Caki2 (cell line): ENCODE results near the gene TRPV5. TPM values are rescaled to one million over a fixed set of nuclear protein-coding genes. Genes with fewer than 3 reads are reported as not detected.
"Not testable (repeated sequence)": the region's sequence is repeated elsewhere in the genome, so short reads cannot be mapped to it uniquely, and the experiment has no call there.

Experiments used
- DNase-seq: peaks from one replicate; pipeline ENCODE4 v3.0.0-alpha.2; 2015; ENCODE audit warnings: low read depth
- in situ Hi-C: cut with HindIII; loops from 2 replicates; pipeline ENCODE4 v1.10.0; 2016; ENCODE audit warnings: low sequenced_read_pairs, low pct_unique_long_range_greater_than_20kb, mixed read lengths
- total RNA-seq: library from RNA; depleted of rRNA; stranded (reverse); fragments of >200 nt; shearing (Covaris generic); gene quantifications from 2 replicates; pipeline ENCODE4 v1.2.3, GENCODE V29; 2014; ENCODE audit warnings: low replicate concordance; rRNA removed

TRPV5 gene
- not detected in 2 replicates for total RNA-seq

DNA sequence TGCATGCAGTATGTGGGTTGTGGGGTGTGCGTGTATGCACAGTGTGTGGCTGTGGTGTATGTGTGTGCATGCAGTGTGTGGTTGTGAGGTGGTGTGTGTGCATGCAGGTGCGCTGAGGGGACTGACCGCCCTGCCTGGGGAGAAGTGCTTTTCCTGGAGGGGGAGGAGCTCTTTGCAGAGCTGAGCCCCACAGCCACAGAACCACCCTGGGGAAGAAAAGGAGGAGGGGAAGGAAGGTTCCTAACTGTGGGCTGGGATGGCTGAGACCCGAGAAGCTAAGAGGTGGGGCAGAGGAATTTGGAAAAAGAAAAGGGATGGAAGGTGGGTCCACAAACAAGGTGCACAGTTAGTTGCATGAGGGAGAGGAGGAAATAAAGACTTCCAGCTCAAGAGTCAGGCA is at the start of gene TRPV5:
Gene TRPV5, minus strand, starts transcription at position 123 of the 400 bp plus-strand sequence. CDS start 287 bp downstream, outside the sequence.
- in situ Hi-C loops = no loop called here
- DNase-seq = no peak

GRCh38 chr7:142978402-142978801 is 44.9 kb upstream of the TRPV5 start:
- in situ Hi-C loops = not testable (repeated sequence)

GRCh38 chr7:142974626-142975025 is 41.1 kb upstream of the TRPV5 start:
- no peak for DNase-seq
- in situ Hi-C loops = no loop called here

More at GRCh38 chr7:142978402-142978801, 44.9 kb upstream of the TRPV5 start:
- DNase-seq = not testable (repeated sequence)

DNA sequence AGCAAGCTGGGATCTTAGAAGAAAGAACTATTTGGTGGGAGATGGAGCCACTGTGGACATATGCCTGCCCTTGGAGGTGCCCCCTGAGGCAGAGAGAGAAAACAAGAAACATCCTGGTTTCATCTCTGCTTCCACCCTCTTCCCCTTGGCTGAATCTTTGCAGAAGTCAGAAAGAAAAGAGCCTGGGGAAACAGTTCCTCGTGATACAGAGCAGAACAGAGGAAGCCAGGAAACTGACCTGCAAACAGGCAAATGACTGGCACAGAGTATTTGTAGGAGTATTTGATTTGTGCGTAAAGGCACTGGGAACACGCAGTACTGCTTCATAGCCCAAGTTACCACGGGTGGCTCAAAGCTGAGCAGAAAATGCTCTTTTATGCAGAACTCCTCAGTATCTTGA is 35.6 kb upstream of the TRPV5 start:
- no peak for DNase-seq
- in situ Hi-C loops = no loop called here

DNA sequence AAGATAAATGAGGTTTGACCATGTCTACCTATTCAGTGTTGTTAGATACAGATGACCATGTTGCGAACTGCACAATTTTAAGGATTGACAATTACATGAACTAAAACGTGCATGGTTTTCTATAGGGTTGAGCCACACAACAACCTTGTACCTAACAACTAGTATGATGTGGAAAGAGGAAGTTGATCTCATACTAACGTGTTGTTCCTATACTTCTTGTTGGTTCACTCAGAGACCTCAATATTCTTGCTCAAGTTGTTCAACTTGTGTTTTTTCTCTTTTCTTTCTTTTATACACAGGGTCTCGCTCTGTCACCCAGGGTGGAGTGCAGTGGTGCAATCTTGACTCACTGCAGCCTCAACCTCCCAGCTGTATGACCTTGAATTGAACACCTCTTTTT is 34.7 kb upstream of the TRPV5 start:
- in situ Hi-C loops = no loop called here
- no peak for DNase-seq

DNA sequence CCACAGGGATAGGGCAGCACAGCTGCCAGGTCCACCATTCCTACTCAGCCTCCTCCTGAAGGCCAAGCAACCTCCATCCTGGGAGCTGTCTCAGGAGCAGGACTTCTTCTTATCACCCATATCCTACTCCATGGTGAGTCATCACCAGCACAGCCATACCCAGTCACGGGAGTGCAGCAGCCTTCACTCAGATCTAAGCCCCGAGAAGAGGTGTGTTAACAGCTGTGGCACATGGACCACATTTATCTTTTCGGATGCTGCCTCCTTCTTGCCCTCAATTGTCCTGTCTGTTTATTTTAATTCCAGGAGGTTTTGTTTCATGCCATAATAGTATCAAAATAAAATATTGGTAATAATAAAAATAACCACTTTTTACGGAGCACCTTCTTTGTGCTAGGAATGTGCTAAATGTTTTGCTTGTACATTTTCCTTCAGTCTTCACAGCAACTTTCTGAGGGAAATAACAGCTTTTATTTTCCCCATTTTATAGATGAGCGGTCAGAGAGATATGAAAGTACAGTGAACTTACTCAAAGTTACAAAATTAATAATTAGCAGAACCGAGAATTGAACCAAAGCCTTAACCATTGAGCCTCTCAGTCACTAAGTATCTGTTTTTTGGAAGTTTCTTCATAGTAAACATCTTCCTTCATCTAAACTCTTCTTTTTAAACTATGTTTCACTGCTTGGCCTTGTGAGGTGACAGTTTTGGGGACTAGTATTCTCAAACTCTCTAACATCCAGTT is 31.1 kb upstream of the TRPV5 start:
- DNase-seq = no peak
- in situ Hi-C loops = no loop called here

GRCh38 chr7:142963993-142964392 is 30.4 kb upstream of the TRPV5 start:
- no peak for DNase-seq
- in situ Hi-C loops = no loop called here

GRCh38 chr7:142962991-142963390 is 29.4 kb upstream of the TRPV5 start:
- in situ Hi-C loops = no loop called here
- no peak for DNase-seq

DNA sequence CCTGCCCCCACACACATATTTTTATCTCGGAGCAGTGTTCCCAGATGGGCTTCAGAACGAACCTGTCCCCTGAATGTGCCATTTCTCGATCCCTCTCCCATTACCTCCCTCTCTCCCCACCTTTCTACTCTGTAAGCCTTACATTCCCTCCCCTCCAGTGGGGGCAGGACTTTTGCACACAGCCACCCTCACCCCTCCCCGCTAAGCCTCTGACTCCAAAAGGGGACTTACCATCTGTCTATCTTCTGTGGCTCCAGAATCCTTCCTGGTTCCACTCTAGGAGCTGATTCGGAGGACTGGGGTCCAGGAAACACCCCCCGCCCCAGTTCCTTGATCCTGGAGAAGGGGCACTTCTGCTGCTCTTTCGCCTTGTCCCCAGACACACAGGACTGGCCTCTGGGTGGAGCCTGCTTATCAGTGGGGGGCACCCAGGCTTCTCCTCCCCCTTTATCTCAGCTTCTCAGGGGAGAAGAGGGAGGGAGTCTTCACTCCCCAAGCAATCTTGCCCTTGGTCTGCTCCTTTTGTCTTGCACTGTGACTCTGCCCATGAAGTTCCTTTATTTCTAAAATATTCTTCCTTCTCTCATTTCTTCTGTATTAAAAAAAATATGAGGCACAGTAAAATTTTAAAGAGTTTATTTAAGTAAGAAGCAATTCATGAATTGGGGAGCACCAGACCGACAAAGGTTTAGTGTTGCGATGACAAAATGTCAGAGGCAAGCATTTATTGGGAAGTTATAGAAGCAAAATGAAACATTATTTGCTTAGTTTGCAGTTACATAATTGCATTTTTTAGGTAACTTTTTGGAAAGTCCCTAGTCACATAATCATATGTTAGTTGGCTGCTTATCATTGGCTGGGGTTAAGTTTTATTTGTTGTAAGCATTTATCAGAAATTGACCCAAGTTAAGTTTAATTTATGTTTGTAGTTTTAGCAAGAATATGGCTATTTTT is 28.7 kb upstream of the TRPV5 start, which contains the start of gene KEL:
Gene KEL, minus strand, starts transcription at position 391 of the 954 bp plus-strand sequence. Its CDS starts 157 bp downstream, at position 234.
- DNase-seq = no peak
- in situ Hi-C loops = no loop called here

DNA sequence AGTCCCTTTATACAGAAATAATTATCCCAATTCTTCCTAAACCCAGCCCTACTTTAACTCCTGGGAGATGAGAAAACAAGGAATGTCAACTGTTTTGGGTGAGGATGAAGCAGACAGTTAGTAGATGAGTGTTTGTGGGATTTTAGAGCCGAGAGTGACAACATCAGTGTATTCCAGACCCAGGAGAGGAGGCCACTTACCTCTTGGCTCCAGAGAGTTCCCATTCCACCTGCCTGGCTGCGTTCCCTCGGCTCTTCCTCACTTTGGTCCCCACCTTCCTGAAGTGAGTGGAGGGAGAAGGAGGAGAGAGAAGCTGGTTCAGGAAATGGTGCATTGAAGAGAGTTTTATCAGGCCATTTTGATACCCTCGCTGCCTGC is 28.0 kb upstream of the TRPV5 start:
- in situ Hi-C loops = no loop called here
- no peak for DNase-seq

- DNase-seq = no peak
- in situ Hi-C loops = no loop called here
Observed at GRCh38 chr7:142960955-142961512, 27.5 kb upstream of the TRPV5 start.

DNA sequence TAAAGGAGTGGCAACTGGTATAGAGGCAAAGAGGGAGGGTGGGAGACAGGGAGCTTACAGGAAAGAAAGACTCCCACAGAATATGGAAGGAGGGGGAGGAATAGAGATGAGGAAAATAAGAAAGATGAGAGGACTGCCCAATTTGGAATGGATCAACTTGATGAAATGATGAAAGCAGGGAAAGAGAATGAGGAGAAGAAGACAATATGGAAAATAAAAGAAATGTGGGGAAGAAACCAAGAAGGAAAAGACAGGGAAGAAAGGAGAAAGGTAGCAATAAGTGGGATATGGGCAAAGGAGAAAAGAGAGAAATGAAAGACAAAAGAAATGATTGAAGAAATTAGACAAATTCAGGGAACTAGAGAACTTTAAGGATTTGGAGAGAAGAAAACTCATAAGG is 25.7 kb upstream of the TRPV5 start:
- no peak for DNase-seq
- in situ Hi-C loops = no loop called here

DNA sequence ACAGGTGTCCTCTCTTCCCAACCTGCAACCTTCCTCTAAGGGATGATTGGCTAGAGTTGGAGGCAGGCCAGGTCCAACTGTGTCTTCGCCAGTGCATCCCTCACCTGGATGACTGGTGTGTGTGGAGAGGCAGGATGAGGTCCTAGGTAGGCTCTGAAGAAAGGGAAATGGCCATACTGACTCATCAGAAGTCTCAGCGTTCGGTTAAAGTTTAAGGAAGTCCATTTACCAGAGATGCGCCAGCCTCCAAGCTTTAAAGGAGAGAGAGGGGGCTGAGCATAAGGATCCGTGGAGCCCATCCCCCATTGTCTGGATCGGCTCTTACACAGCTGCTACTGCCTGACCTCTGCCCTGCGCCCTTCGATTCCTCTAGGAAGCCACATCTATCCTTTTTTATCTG is 24.2 kb upstream of the TRPV5 start:
- no peak for DNase-seq
- in situ Hi-C loops = no loop called here

DNA sequence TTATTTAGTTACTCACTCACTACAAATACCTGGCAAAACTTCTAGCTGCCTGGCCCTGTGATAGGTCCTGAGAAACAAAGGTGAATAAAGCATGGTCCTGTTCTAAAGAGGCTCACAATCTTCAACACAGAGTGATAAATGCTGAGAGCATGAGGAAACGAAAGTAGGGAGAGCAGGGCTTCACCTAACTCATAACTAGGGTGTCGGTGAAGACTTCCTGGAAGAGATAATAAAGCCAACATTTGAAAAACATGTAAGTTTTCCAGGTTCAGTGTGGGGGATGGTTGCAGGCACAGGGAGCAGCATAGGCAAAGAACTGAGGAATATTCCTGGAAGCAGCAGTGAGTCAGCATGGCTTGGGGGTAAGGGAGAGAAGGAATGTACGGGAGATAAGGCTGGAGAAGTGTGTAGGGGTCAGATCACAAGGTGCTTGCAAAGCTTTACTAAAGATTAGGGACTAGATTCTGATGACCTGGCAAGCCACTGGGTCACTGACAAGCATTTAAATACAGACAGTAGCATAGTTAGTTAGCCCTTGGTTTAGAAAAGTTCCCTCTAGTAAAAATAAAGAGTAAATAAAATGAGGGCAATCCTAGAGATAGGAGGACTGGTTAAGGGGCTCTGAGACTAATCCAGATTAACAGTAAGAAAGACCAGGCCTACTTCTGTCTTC is 23.5 kb upstream of the TRPV5 start:
- in situ Hi-C loops = no loop called here
- DNase-seq = no peak

- in situ Hi-C loops = no loop called here
- DNase-seq = no peak
Observed at GRCh38 chr7:142954680-142955268, 21.2 kb upstream of the TRPV5 start.

DNA sequence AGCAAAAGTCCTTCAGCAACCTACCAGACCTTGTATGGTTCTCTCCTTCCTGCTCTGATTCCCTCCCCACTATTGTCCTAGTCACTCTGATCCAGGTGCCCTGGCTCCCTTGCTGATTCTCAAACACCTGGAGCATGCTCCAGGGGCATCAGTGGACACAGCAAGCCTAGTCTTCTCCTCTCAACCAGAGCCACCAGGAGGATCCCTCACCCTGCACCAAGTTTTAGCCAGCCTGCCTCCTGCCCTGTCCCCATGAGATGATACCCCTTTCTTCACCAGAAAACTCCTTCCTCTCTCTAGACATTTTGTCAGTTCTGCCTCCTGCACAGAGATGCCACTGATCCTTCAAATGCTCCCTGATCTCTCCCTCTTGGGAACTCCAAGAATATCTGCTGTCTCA is 16.7 kb upstream of the TRPV5 start:
- DNase-seq = no peak
- in situ Hi-C loops = no loop called here

DNA sequence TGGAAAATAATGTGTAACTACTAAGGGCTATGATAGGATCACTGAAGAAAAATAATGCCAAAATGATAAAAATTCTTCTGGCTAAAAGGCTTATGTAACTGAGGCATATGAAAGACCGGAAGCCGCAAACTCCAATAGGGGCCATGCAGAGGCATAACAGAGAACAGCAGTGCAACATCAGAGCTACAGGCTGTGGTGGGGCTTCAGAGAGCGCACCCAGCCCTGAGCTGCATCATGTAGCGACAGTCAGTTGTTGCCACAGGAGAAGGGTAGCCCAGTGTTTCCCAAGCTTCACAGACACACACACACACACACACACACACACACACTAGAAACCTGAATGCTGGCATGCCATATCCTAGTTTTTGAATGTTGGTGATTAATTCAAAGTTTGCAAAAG is 15.1 kb upstream of the TRPV5 start:
- in situ Hi-C loops = no loop called here
- no peak for DNase-seq

DNA sequence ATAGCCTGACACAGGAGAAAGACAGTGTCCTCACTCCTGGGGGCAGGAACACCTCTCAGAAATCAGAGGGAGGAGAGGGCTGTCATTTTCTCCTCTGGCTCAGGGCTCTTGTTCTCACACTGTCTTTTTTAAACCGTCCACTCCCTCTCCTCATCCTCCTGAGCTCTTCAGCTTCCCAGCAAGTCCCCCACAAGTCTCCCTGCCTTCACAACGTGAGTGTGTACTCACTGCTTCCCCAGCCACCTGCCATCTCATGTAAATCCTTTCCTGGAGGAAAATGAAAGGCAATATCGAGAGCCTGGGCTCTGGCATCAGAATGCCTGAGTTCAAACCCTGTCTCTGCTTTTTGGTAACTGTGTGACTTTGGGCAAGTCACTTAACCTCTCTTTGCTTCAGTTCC is 11.5 kb upstream of the TRPV5 start:
- in situ Hi-C loops = no loop called here
- DNase-seq = no peak
